GM12878 (cell line): Measurements from ENCODE around the gene MCRIP2. TPM values are rescaled to one million over a fixed set of nuclear protein-coding genes. Genes with fewer than 3 reads are reported as not detected.

Experiments
- ATAC-seq: fragments of 200-7000 bp; cut with Tn5 transposase; 3 replicates; pipeline ENCODE4 v1.9.1; 2020; ENCODE audit warnings: mild to moderate bottlenecking, moderate library complexity
- BruUV-seq: library from RNA; stranded (reverse); fragments of 400-500 nt; replicated peaks from 2 replicates; lab custom pipeline; 2021; lab: Mats Ljungman, UMichigan
- CTCF ChIA-PET: fragments of 300-600 bp; sonication (Branson Sonifier 250); formaldehyde crosslinking; extraction: SDS; loops from one replicate; lab custom pipeline; 2021; ENCODE audit warnings: inconsistent platforms; lab: Yijun Ruan, JAX
- POLR2A ChIA-PET: fragments of 350-600 bp; formaldehyde crosslinking; extraction: SDS; loops from one replicate; lab custom pipeline; 2021; ENCODE audit warnings: inconsistent platforms; lab: Charles Lee
- RAD21 ChIA-PET: fragments of 300-600 bp; sonication (Branson Sonifier 250); formaldehyde crosslinking; loops from one replicate; lab custom pipeline; 2023; ENCODE audit warnings: antibody characterized with exemption; ENCODE audit not compliant: unreplicated experiment; lab: Charles Lee
- SMC1A ChIA-PET: fragments of 300-600 bp; sonication (Branson Sonifier 250); formaldehyde crosslinking; loops from one replicate; lab custom pipeline; 2023; ENCODE audit not compliant: unreplicated experiment, uncharacterized antibody; lab: Charles Lee
- DNase-seq: peaks from one replicate; pipeline ENCODE4 v3.0.0-alpha.2; 2011; ENCODE audit warnings: low read depth, low spot score
- FAIRE-seq: peaks from 3 replicates; lab custom pipeline; 2011; peaks lifted over from hg19 to GRCh38; lab: Jason Lieb, UNC
- H2AFZ ChIP-seq: 2 replicates; pipeline ENCODE4 v1.6.0; 2011; ENCODE audit warnings: low read depth, low read length, control low read depth; ENCODE audit not compliant: control insufficient read depth
- H3K27ac ChIP-seq: 2 replicates; pipeline ENCODE4 v1.5.1; 2011; ENCODE audit warnings: control low read depth; ENCODE audit not compliant: control insufficient read depth, insufficient read depth
- H3K27me3 ChIP-seq, 2 experiments: replicated peaks in 1 of 2; 2 replicates each; pipeline versions ENCODE4 v1.6.0 to v1.6.1; 2011; ENCODE audit warnings: low read length in 1 of 2; ENCODE audit not compliant: control insufficient read depth in 2 of 2, insufficient read depth in 2 of 2
- H3K36me3 ChIP-seq, 2 experiments: 2 replicates each; pipeline ENCODE4 v1.5.1; 2011; ENCODE audit warnings: low read length in 1 of 2; ENCODE audit not compliant: control insufficient read depth in 2 of 2, insufficient read depth in 2 of 2
- H3K4me1 ChIP-seq: 2 replicates; pipeline ENCODE4 v1.6.1; 2011; ENCODE audit warnings: mild to moderate bottlenecking, low read length, moderate library complexity, mixed read lengths; ENCODE audit not compliant: control insufficient read depth, insufficient read depth
- H3K4me2 ChIP-seq: 2 replicates; pipeline ENCODE4 v1.6.0; 2011; ENCODE audit warnings: control low read depth; ENCODE audit not compliant: control insufficient read depth, insufficient read depth
- H3K4me3 ChIP-seq: fragments of 200-600 bp; sonication (generic); 2 replicates; pipeline ENCODE4 v1.5.1; 2016
- H3K79me2 ChIP-seq: 2 replicates; pipeline ENCODE4 v1.6.0; 2011; ENCODE audit warnings: low read length; ENCODE audit not compliant: control insufficient read depth, insufficient read depth
- H3K9ac ChIP-seq: 2 replicates; pipeline ENCODE4 v1.8.0; 2011; ENCODE audit warnings: low read length, control low read depth, mixed read lengths; ENCODE audit not compliant: control insufficient read depth, insufficient read depth
- H3K9me3 ChIP-seq: replicated peaks from 3 replicates; pipeline ENCODE4 v1.5.1; 2011; ENCODE audit warnings: mild to moderate bottlenecking, low read length; ENCODE audit not compliant: control insufficient read depth, insufficient read depth
- H4K20me1 ChIP-seq: 2 replicates; pipeline ENCODE4 v1.6.0; 2011; ENCODE audit not compliant: control insufficient read depth, insufficient read depth
- KLF5 ChIP-seq: fragments of 450-650 bp; IDR thresholded peaks from 2 replicates; pipeline ENCODE4 v1.6.1; 2014; ENCODE audit warnings: mild to moderate bottlenecking; ENCODE audit not compliant: partially characterized antibody
- NKRF ChIP-seq: fragments of 450-650 bp; conservative IDR thresholded peaks from 2 replicates; pipeline ENCODE4 v1.6.1; 2017; ENCODE audit warnings: mild to moderate bottlenecking, moderate library complexity
- NR2C1 ChIP-seq: fragments of 450-650 bp; IDR thresholded peaks from 2 replicates; pipeline ENCODE4 v1.6.1; 2017; ENCODE audit warnings: antibody characterized with exemption, mild to moderate bottlenecking, moderate library complexity
- NR2F1 ChIP-seq: fragments of 450-650 bp; conservative IDR thresholded peaks from 2 replicates; pipeline ENCODE4 v1.6.1; 2017; ENCODE audit warnings: mild to moderate bottlenecking
- RFX5 ChIP-seq: IDR thresholded peaks from 2 replicates; pipeline ENCODE4 v1.6.1; 2011; ENCODE audit warnings: low read depth, low read length, improper control_type of control experiment
- SREBF2 ChIP-seq: IDR thresholded peaks from 2 replicates; pipeline ENCODE4 v1.6.1; 2012; ENCODE audit warnings: mild to moderate bottlenecking, low read length
- SUZ12 ChIP-seq: fragments of 200-600 bp; sonication (generic); IDR thresholded peaks from one replicate; pipeline ENCODE4 v1.6.1; 2018; ENCODE audit warnings: antibody characterized with exemption, mild to moderate bottlenecking; ENCODE audit not compliant: unreplicated experiment
- TCF7 ChIP-seq: IDR thresholded peaks from 2 replicates; pipeline ENCODE4 v1.6.1; 2014; ENCODE audit warnings: antibody characterized with exemption, borderline replicate concordance
- YBX1 ChIP-seq: fragments of 450-650 bp; IDR thresholded peaks from 2 replicates; pipeline ENCODE4 v1.6.1; 2016; ENCODE audit warnings: antibody characterized with exemption
- WGBS: methylation state at CpG from one replicate; pipeline ENCODE4 v1.1.6; 2016; ENCODE audit warnings: low lambda C conversion rate; ENCODE audit not compliant: insufficient replicate concordance, insufficient coverage; ENCODE audit errors: missing lambda C conversion rate; 5-methylcytosine and 5-hydroxymethylcytosine counted together
- in situ Hi-C: fragments of 300-500 bp; cut with MboI; formaldehyde crosslinking; loops from 9 replicates; pipeline ENCODE4 v1.14.3; 2018; ENCODE audit warnings: mixed read lengths
- intact Hi-C: fragments of 100-400 bp; cut with micrococcal nuclease; formaldehyde crosslinking; loops from one replicate; pipeline ENCODE4 v1.14.2; 2022; ENCODE audit not compliant: unreplicated experiment
- polyA plus RNA-seq, 11 experiments: library from polyadenylated mRNA; depleted of rRNA in 4 of 11; unstranded in 6 of 11; stranded (reverse) in 5 of 11; fragments of >200 nt; fragmentation: Nextera tagmentation in 4 of 11; fragmentation: Illumina TruSeq in 1 of 11; extraction: Ambion mirVana in 4 of 11; extraction: Trizol in 1 of 11; gene quantifications; 1 replicate in 1 of 11; 2 replicates in 10 of 11; pipeline versions ENCODE4 v1.2.1 to v1.2.3, GENCODE V29; 2011 to 2016; ENCODE audit warnings: inconsistent platforms in 2 of 11, missing spikeins in 2 of 11, low read depth in 1 of 11
- total RNA-seq, 4 experiments: library from RNA; depleted of rRNA in 3 of 4; stranded (reverse); fragments of >200 nt in 3 of 4; fragmentation: Illumina TruSeq in 1 of 4; extraction: Trizol in 1 of 4; gene quantifications; 2 replicates each; pipeline versions ENCODE4 v1.2.1 to v1.2.3, GENCODE V29; 2013 to 2021
- TF ChIP-seq, protein P1 (sequence below): fragments of 450-650 bp; formaldehyde crosslinking; IDR thresholded peaks from 2 replicates; pipeline ENCODE4 v1.5.0; 2022; ENCODE audit warnings: mild to moderate bottlenecking, missing genetic modification characterization
- TF ChIP-seq, protein P2 (sequence below): fragments of 450-650 bp; IDR thresholded peaks from 2 replicates; pipeline ENCODE4 v1.6.1; 2014; ENCODE audit warnings: mild to moderate bottlenecking
- TF ChIP-seq, protein P3 (sequence below): IDR thresholded peaks from 2 replicates; pipeline ENCODE4 v1.6.1; 2012; ENCODE audit warnings: improper control_type of control experiment, low read depth, low read length; ENCODE audit not compliant: insufficient replicate concordance

The MCRIP2 gene
- total and polyA plus RNA-seq, 10 of the 15 experiments (the other 5 are each of a cell fraction or from before 2014, with no cell fraction given): 0.19 to 93.1 (median 57.9) TPM

DNA sequence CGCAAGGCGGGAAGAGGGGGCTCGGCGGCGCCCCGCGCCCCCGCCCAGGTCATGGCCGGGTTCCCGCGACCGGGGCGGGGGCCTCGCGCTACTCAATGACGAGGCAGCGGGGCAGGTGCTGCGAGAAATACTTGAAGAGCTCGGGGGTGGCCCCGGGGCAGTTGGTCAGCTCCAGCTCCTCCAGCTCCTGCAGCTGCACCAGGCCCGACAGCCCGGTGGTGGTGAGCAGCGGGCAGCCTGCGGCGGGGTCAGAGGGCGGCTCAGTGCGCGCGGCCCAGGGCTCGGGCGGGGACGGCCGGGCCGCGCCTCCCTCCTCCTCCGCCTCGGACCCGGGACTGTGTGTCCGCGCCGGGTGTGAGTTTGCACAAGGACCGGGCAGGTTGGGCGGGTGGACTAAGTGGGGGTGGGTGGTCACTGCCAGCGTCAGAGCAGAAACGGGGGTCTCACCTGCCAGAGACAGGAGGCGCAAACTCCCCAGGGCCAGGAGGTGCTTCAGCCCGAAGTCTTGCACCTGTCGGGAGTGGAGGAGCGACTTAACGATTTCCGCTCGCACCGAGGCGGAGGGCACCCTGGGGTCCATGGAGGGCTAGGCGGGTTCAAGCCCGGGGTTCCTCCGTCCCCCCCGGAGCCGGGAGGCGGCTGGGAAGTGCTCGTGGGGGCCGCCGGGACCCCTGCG, 52.7 kb downstream of the MCRIP2 start:
- WGBS: 30% methylated on average over 53 of the region's 64 CpGs
- H3K4me2 ChIP-seq: peak overlapping the region; percentile 89
- H3K36me3 ChIP-seq: no peaks in the 10 kb centered on the region
- ChIA-PET RAD21 (no interaction called here), SMC1A (no interaction called here), CTCF (no interaction called here), POLR2A (interaction anchor here (0.7 to 2.0 kb wide), 3 partner anchors 21 to 42 kb away, joined by 3 to 7 read pairs (median 4); partner anchors contain the start of genes HAGHL and METRN)
- H3K4me1 ChIP-seq: peaks cover 10% of the 10 kb centered on the region
- H3K27ac ChIP-seq: no peak overlapping the region
- H2AFZ ChIP-seq: no peak overlapping the region
- peaks cover 8% of the 10 kb centered on the region for H3K79me2 ChIP-seq
- peaks cover 2 to 6% of the 10 kb centered on the region in 2 experiments; a peak in 3 of 4 replicates for H3K27me3 ChIP-seq
- DNase-seq (no peak), FAIRE-seq (no peak), ATAC-seq (peak; percentile 6; the same call in 1 of the 3 replicates)
- in situ Hi-C loops: no loop called here
- intact Hi-C loops: no loop called here
- H3K9ac ChIP-seq: no peak overlapping the region
- H3K9me3 ChIP-seq: no peaks in the 10 kb centered on the region; the same call in 2 of the 3 replicates
- no peak overlapping the region for H3K4me3 ChIP-seq
- BruUV-seq: no TSS peak
- no peaks in the 10 kb centered on the region for H4K20me1 ChIP-seq
- TF ChIP-seq YBX1 (no peak), KLF5 (no peak), NR2C1 (peak; percentile 24; the same call in 1 of the 2 replicates), NKRF (no peak), RFX5 (no peak), TCF7 (no peak), SUZ12 (peak; percentile 50), SREBF2 (no peak), NR2F1 (peak; percentile 74)
- TF ChIP-seq, protein P1, sequence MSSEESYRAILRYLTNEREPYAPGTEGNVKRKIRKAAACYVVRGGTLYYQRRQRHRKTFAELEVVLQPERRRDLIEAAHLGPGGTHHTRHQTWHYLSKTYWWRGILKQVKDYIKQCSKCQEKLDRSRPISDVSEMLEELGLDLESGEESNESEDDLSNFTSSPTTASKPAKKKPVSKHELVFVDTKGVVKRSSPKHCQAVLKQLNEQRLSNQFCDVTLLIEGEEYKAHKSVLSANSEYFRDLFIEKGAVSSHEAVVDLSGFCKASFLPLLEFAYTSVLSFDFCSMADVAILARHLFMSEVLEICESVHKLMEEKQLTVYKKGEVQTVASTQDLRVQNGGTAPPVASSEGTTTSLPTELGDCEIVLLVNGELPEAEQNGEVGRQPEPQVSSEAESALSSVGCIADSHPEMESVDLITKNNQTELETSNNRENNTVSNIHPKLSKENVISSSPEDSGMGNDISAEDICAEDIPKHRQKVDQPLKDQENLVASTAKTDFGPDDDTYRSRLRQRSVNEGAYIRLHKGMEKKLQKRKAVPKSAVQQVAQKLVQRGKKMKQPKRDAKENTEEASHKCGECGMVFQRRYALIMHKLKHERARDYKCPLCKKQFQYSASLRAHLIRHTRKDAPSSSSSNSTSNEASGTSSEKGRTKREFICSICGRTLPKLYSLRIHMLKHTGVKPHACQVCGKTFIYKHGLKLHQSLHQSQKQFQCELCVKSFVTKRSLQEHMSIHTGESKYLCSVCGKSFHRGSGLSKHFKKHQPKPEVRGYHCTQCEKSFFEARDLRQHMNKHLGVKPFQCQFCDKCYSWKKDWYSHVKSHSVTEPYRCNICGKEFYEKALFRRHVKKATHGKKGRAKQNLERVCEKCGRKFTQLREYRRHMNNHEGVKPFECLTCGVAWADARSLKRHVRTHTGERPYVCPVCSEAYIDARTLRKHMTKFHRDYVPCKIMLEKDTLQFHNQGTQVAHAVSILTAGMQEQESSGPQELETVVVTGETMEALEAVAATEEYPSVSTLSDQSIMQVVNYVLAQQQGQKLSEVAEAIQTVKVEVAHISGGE (CRISPR knock-in tag): no peak
- TF ChIP-seq, protein P2, sequence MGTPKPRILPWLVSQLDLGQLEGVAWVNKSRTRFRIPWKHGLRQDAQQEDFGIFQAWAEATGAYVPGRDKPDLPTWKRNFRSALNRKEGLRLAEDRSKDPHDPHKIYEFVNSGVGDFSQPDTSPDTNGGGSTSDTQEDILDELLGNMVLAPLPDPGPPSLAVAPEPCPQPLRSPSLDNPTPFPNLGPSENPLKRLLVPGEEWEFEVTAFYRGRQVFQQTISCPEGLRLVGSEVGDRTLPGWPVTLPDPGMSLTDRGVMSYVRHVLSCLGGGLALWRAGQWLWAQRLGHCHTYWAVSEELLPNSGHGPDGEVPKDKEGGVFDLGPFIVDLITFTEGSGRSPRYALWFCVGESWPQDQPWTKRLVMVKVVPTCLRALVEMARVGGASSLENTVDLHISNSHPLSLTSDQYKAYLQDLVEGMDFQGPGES: no peak
- TF ChIP-seq, protein P3, sequence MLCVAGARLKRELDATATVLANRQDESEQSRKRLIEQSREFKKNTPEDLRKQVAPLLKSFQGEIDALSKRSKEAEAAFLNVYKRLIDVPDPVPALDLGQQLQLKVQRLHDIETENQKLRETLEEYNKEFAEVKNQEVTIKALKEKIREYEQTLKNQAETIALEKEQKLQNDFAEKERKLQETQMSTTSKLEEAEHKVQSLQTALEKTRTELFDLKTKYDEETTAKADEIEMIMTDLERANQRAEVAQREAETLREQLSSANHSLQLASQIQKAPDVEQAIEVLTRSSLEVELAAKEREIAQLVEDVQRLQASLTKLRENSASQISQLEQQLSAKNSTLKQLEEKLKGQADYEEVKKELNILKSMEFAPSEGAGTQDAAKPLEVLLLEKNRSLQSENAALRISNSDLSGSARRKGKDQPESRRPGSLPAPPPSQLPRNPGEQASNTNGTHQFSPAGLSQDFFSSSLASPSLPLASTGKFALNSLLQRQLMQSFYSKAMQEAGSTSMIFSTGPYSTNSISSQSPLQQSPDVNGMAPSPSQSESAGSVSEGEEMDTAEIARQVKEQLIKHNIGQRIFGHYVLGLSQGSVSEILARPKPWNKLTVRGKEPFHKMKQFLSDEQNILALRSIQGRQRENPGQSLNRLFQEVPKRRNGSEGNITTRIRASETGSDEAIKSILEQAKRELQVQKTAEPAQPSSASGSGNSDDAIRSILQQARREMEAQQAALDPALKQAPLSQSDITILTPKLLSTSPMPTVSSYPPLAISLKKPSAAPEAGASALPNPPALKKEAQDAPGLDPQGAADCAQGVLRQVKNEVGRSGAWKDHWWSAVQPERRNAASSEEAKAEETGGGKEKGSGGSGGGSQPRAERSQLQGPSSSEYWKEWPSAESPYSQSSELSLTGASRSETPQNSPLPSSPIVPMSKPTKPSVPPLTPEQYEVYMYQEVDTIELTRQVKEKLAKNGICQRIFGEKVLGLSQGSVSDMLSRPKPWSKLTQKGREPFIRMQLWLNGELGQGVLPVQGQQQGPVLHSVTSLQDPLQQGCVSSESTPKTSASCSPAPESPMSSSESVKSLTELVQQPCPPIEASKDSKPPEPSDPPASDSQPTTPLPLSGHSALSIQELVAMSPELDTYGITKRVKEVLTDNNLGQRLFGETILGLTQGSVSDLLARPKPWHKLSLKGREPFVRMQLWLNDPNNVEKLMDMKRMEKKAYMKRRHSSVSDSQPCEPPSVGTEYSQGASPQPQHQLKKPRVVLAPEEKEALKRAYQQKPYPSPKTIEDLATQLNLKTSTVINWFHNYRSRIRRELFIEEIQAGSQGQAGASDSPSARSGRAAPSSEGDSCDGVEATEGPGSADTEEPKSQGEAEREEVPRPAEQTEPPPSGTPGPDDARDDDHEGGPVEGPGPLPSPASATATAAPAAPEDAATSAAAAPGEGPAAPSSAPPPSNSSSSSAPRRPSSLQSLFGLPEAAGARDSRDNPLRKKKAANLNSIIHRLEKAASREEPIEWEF: no peak
